Adrenal gland (tissue), 12 donors: ENCODE data around the gene LRRN4CL. TPM values are rescaled to one million over a fixed set of nuclear protein-coding genes. Genes with fewer than 3 reads are reported as not detected.

Source experiments
- DNase-seq, 7 donors: peaks; one replicate each; pipeline ENCODE4 v3.0.0-alpha.2; 2019 to 2020
- H3K27ac ChIP-seq, 5 donors: fragments of 200-600 bp; sonication (generic) in 4 of 5; 1 replicate in 3 of 5; 2 replicates in 2 of 5; pipeline versions ENCODE4 v1.5.1 to v1.8.0; 2016 to 2020; ENCODE audit warnings: mild to moderate bottlenecking in 1 of 5
- H3K27me3 ChIP-seq: fragments of 200-600 bp; 2 replicates; pipeline ENCODE4 v1.8.0; 2021
- H3K36me3 ChIP-seq, 2 donors: fragments of 200-600 bp; replicated peaks in 1 of 2; 1 replicate in 1 of 2; 2 replicates in 1 of 2; pipeline versions ENCODE4 v1.5.1 to v1.8.0; 2018 to 2022
- H3K4me1 ChIP-seq, 2 donors: fragments of 200-600 bp; replicated peaks in 1 of 2; 1 replicate in 1 of 2; 2 replicates in 1 of 2; pipeline versions ENCODE4 v1.5.1 to v1.8.0; 2018 to 2021
- H3K4me3 ChIP-seq, 4 donors: fragments of 200-600 bp; sonication (generic) in 3 of 4; one replicate each; pipeline ENCODE4 v1.5.1; 2016 to 2018
- H3K9me3 ChIP-seq, 3 donors: fragments of 200-600 bp; sonication (generic) in 1 of 3; replicated peaks in 1 of 3; 1 replicate in 2 of 3; 2 replicates in 1 of 3; pipeline versions ENCODE4 v1.5.1 to v1.8.0; 2016 to 2021
- POLR2A ChIP-seq, 2 donors: fragments of 450-650 bp; IDR thresholded peaks; one replicate each; pipeline ENCODE4 v1.6.1; 2017; ENCODE audit warnings: antibody characterized with exemption in 2 of 2, mild to moderate bottlenecking in 2 of 2, moderate library complexity in 1 of 2
- WGBS, 4 donors: extraction: QIAGEN DNeasy Blood & Tissue Kit in 2 of 4; methylation state at CpG; one replicate each; pipeline versions ENCODE4 v1.1.5 to v1.1.7; 2013 to 2017; 5-methylcytosine and 5-hydroxymethylcytosine counted together
- intact Hi-C, 2 donors: fragments of 100-400 bp; cut with DNase I; formaldehyde crosslinking; loops; one replicate each; pipeline versions ENCODE4 v1.14.1 to v1.15.0; 2022 to 2023
- polyA plus RNA-seq, 3 donors: library from polyadenylated mRNA; stranded (reverse); fragments of 200-250 nt in 2 of 3; fragments of 350-450 nt in 1 of 3; fragmentation: Illumina TruSeq in 1 of 3; extraction: RNeasy Lipid Tissue Mini Kit (QIAGEN cat#74804) in 1 of 3; gene quantifications; one replicate each; pipeline ENCODE4 v1.2.3, GENCODE V29; 2013 to 2014
- total RNA-seq, 9 donors: library from RNA; depleted of rRNA in 4 of 9; stranded (reverse); fragments of >200 nt in 4 of 9; fragments of 120-200 nt in 1 of 9; fragmentation: NEBNext Ultra II Directional in 1 of 9; extraction: Animal tissue kit (Norgen Biotek cat#: 25700) in 1 of 9; gene quantifications; one replicate each; pipeline versions ENCODE4 v1.1.0 to v1.2.4, GENCODE V29; 2013 to 2023
- TF ChIP-seq, protein P1 (sequence below), 6 experiments: fragments of 450-650 bp in 4 of 6; fragments of 200-600 bp in 2 of 6; sonication (generic) in 1 of 6; IDR thresholded peaks; 1 replicate in 5 of 6; 2 replicates in 1 of 6; pipeline versions ENCODE4 v1.5.1 to v1.8.0; 2016 to 2021; ENCODE audit warnings: antibody characterized with exemption in 6 of 6, mild to moderate bottlenecking in 2 of 6, moderate library complexity in 1 of 6
- donor health status: healthy with polysubstance abuse.
- donor health status: Bipolar disorder and iron deficiency.
- donor health status: DM: yes; HTN: yes; CAD: no.
- donor health status: DM: no; HTN: no; CAD: no.
- donor health status: DM: no; HTN: no; CAD: no.
- donor health status: DM: yes; HTN: yes; CAD: no.

The LRRN4CL gene
- total and polyA plus RNA-seq, 12 donors, result 3.1 to 29.9 (median 10.3) TPM

DNA sequence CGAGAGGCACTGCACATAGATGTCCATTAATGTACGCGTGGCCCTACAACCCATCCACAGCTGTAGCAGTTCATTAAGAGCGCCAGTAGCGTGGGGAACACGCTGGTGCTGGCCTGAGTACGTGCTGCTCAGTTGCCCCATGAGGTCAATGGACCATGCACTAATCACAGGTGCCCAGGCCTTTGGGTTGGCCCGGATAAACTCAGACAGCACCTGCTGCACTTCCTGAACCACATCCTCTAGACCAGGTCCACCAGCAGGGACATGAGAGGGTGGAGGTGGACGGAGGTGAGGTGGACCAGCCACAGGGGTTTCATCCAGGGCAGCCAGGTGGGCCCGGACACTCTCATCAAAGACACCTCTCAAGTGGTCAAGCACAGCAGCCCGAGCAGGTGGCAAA, 39.8 kb downstream of the LRRN4CL start:
- TF ChIP-seq, protein P1, sequence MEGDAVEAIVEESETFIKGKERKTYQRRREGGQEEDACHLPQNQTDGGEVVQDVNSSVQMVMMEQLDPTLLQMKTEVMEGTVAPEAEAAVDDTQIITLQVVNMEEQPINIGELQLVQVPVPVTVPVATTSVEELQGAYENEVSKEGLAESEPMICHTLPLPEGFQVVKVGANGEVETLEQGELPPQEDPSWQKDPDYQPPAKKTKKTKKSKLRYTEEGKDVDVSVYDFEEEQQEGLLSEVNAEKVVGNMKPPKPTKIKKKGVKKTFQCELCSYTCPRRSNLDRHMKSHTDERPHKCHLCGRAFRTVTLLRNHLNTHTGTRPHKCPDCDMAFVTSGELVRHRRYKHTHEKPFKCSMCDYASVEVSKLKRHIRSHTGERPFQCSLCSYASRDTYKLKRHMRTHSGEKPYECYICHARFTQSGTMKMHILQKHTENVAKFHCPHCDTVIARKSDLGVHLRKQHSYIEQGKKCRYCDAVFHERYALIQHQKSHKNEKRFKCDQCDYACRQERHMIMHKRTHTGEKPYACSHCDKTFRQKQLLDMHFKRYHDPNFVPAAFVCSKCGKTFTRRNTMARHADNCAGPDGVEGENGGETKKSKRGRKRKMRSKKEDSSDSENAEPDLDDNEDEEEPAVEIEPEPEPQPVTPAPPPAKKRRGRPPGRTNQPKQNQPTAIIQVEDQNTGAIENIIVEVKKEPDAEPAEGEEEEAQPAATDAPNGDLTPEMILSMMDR (IDR thresholded peaks at IDR 0.05), result no peak
- no peak for TF ChIP-seq POLR2A (IDR thresholded peaks at IDR 0.05)
- Histone ChIP-seq H3K4me1 (peaks cover 21 to 37% of the 10 kb centered on the region in 2 donors), H3K9me3 (no peaks in the 10 kb centered on the region), H3K27ac (no peak overlapping the region), H3K27me3 (no peaks in the 10 kb centered on the region), H3K4me3 (no peak overlapping the region), H3K36me3 (peaks cover 0 to 19% of the 10 kb centered on the region in 2 donors)
- WGBS, 4 donors, result 87 to 95% (median 91%) methylated on average over 9 to 11 of the region's 11 CpGs
- no peak for DNase-seq
- intact Hi-C loops, result no loop called here

DNA sequence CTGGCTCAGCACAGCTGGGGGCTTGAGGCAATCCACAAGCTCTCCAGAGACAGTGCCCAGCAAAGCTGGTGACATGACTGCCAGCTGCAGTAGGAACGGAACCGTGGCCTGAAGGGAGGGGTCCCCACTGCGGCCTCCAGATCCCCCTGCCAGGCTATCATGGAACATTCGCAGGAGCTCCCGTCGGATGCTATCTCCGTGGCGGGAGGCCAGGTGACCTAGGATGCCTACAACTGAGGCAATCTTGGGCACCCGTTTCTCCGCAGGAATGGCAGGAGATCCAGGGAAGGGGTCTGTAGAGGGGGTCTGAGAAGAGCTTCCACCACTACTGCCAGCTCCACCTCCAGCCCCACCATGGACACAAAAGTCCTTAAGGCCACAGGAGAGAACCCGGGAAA, 40.4 kb downstream of the LRRN4CL start:
- Histone ChIP-seq H3K4me1 (peaks cover 21 to 37% of the 10 kb centered on the region in 2 donors), H3K36me3 (peaks cover 0 to 24% of the 10 kb centered on the region in 2 donors), H3K27me3 (no peaks in the 10 kb centered on the region), H3K9me3 (no peaks in the 10 kb centered on the region), H3K4me3 (no peak overlapping the region), H3K27ac (no peak overlapping the region)
- DNase-seq, result no peak
- WGBS, 4 donors, result 89 to 93% (median 91%) methylated on average over 11 of the region's 11 CpGs
- intact Hi-C loops, result no loop called here
- TF ChIP-seq, protein P1 (IDR thresholded peaks at IDR 0.05), result no peak
- no peak for TF ChIP-seq POLR2A (IDR thresholded peaks at IDR 0.05)

DNA sequence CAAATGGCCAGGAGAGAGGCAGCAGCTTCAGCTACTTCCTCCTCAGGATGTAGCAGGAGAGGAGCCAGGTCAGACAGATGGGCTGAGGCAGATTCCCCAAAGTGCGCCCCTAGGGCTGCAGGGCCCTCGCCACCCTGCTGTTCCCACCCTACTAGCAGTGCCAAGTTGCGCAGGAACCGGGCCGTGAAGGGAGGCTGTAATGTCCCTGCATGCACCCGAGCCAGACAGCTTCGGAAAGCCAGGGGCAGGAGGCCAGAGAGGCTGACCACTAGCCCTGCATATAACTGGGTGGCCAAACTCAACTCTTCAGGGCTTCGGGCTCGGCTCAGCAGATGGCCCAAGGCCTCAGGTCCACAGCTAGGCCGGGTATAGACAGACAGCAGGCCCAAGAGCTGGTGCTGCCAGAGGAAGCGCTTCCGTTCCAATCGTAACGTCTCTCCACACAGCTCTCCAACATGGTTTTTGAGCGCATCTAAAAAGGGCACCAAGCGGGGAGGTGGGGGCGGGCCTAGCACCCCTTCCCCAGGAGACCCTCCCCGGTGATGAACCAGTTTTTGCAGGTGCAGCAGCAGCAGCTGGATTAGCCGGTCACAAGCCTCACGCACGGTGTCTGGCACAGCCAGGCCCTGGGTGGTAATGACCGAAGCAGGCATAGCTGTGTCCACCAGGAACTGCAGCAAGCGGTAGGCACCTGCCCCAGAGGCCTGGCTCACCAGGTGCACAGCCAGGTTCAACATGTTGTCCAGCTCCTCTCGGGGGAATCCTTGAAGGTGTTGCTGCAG, 41.0 kb downstream of the LRRN4CL start:
- Histone ChIP-seq H3K36me3 (peaks cover 0 to 30% of the 10 kb centered on the region in 2 donors), H3K27me3 (no peaks in the 10 kb centered on the region), H3K4me1 (peaks cover 21 to 37% of the 10 kb centered on the region in 2 donors), H3K4me3 (no peak overlapping the region), H3K9me3 (no peaks in the 10 kb centered on the region), H3K27ac (no peak overlapping the region)
- 86 to 94% (median 91%) methylated on average over 7 to 24 of the region's 24 CpGs for WGBS, 4 donors
- intact Hi-C loops, result no loop called here
- no peak for DNase-seq
- TF ChIP-seq POLR2A (IDR thresholded peaks at IDR 0.05), result no peak
- TF ChIP-seq, protein P1 (IDR thresholded peaks at IDR 0.05), result no peak

DNA sequence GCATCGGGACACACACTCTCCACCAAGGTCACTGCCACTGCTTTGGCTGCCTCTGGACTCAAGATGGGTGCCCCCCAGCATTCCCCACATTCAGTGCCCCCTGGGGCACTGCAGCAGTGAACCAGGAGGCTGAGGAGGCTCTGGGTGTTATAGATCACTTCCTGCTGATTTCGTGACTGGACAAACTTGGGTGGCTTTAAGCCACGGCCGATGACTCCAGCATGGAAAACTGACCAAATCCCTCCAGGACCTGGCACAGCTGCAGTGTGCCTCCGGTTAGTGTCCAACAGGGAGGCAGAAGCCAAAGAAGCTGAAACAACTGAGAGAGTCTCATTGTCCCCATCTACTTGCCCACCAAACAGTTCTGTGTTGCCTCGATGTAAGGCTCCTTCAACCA, 41.7 kb downstream of the LRRN4CL start:
- peaks cover 20 to 36% of the 10 kb centered on the region in 2 donors for H3K4me1 ChIP-seq

More for the DNA sequence above, 41.7 kb downstream of the LRRN4CL start:
- Histone ChIP-seq H3K4me3 (no peak overlapping the region), H3K36me3 (peaks cover 0 to 34% of the 10 kb centered on the region in 2 donors), H3K27me3 (no peaks in the 10 kb centered on the region), H3K9me3 (no peaks in the 10 kb centered on the region), H3K27ac (no peak overlapping the region)
- intact Hi-C loops, result no loop called here
- no peak for TF ChIP-seq POLR2A (IDR thresholded peaks at IDR 0.05)
- TF ChIP-seq, protein P1 (IDR thresholded peaks at IDR 0.05), result no peak
- WGBS, 4 donors, result 63 to 100% (median 75%) methylated on average over 1 to 6 of the region's 6 CpGs
- DNase-seq, result no peak
